GM12873 (cell line): ENCODE results near the gene NEK11.

Source experiments
- CTCF ChIP-seq: IDR thresholded peaks from 2 replicates; pipeline ENCODE4 v1.5.1; 2012; ENCODE audit warnings: low read depth, mild to moderate bottlenecking, moderate library complexity, low read length, control low read depth; ENCODE audit not compliant: insufficient read depth; ENCODE audit errors: missing control alignments

NEK11 gene

GRCh38 chr3:131393051-131393450, 366.4 kb downstream of the NEK11 start:
- no peak for TF ChIP-seq CTCF

GRCh38 chr3:131393868-131394267, 367.2 kb downstream of the NEK11 start:
- TF ChIP-seq CTCF: no peak

GRCh38 chr3:131394400-131394799, 367.7 kb downstream of the NEK11 start:
- TF ChIP-seq CTCF: no peak

GRCh38 chr3:131396170-131396569, 369.5 kb downstream of the NEK11 start:
- no peak for TF ChIP-seq CTCF

- no peak for TF ChIP-seq CTCF
Observed at GRCh38 chr3:131397889-131398288, 371.2 kb downstream of the NEK11 start.
